ENCODE data around the gene RBM24.

The RBM24 gene

GRCh38 chr6:17336425-17336824 lies 55.3 kb downstream of the RBM24 start:
- no peaks in the 10 kb centered on the region for H3K27me3 ChIP-seq (replicated peaks; ENCODE audit: control insufficient read depth, insufficient read depth, low read length, poor library complexity, severe bottlenecking)
- no peak overlapping the region for H3K27ac ChIP-seq (ENCODE audit: insufficient read depth, low read length, poor library complexity, severe bottlenecking)
- no peaks in the 10 kb centered on the region for H3K9me3 ChIP-seq (ENCODE audit: control insufficient read depth, low read length)
- H3K36me3 ChIP-seq (ENCODE audit: control insufficient read depth, insufficient read depth, low read length), result no peaks in the 10 kb centered on the region
- H3K4me3 ChIP-seq (ENCODE audit: insufficient read depth, low read depth, low read length, poor library complexity, severe bottlenecking), result no peak overlapping the region
- no peak for DNase-seq
- H3K4me1 ChIP-seq (ENCODE audit: control insufficient read depth, insufficient read depth, low read length, poor library complexity, severe bottlenecking), result no peaks in the 10 kb centered on the region

- Histone ChIP-seq H3K4me1 (ENCODE audit: control insufficient read depth, insufficient read depth, low read length, poor library complexity, severe bottlenecking) (no peaks in the 10 kb centered on the region), H3K4me3 (ENCODE audit: insufficient read depth, low read depth, low read length, poor library complexity, severe bottlenecking) (no peak overlapping the region), H3K27me3 (replicated peaks; ENCODE audit: control insufficient read depth, insufficient read depth, low read length, poor library complexity, severe bottlenecking) (no peaks in the 10 kb centered on the region), H3K27ac (ENCODE audit: insufficient read depth, low read length, poor library complexity, severe bottlenecking) (no peak overlapping the region), H3K36me3 (ENCODE audit: control insufficient read depth, insufficient read depth, low read length) (no peaks in the 10 kb centered on the region), H3K9me3 (ENCODE audit: control insufficient read depth, low read length) (no peaks in the 10 kb centered on the region)
- no peak for DNase-seq
Observed at GRCh38 chr6:17339308-17339670, 58.1 kb downstream of the RBM24 start.

DNA sequence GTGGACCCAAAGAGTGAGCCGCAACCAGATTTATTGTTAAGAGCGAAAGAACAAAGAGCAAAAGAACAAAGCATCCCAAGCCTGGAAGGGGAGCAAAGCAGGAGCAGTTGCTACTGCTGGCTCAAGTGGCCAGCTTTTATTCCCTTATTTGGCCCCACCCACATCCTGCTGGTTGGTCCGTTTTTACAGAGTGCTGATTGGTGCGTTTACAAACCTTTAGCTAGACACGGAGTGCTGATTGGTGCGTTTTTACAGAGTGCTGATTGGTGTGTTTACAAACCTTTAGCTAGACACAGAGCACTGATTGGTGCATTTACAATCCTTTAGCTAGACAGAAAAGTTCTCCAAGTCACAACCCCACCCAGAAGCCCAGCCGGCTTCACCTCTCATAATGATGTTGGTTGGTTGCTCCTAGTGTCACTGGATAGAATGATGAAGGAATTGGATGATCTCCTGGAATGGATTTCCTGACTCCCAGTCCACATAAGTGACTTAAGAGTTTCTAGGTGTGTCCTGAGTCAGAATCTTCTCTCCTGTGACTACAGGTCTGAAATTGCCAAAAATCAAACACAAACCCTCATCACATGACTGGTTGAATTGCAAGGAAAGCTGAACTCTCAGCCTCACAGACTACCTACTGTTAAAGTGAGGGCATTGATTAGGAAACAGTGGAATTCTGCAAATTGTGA lies 60.1 kb downstream of the RBM24 start:
- no peaks in the 10 kb centered on the region for H3K4me1 ChIP-seq (ENCODE audit: control insufficient read depth, insufficient read depth, low read length, poor library complexity, severe bottlenecking)
- no peak overlapping the region for H3K4me3 ChIP-seq (ENCODE audit: insufficient read depth, low read depth, low read length, poor library complexity, severe bottlenecking)
- H3K9me3 ChIP-seq (ENCODE audit: control insufficient read depth, low read length), result no peaks in the 10 kb centered on the region
- H3K36me3 ChIP-seq (ENCODE audit: control insufficient read depth, insufficient read depth, low read length), result no peaks in the 10 kb centered on the region
- DNase-seq, result no peak
- H3K27ac ChIP-seq (ENCODE audit: insufficient read depth, low read length, poor library complexity, severe bottlenecking), result no peak overlapping the region
- no peaks in the 10 kb centered on the region for H3K27me3 ChIP-seq (replicated peaks; ENCODE audit: control insufficient read depth, insufficient read depth, low read length, poor library complexity, severe bottlenecking)

DNA sequence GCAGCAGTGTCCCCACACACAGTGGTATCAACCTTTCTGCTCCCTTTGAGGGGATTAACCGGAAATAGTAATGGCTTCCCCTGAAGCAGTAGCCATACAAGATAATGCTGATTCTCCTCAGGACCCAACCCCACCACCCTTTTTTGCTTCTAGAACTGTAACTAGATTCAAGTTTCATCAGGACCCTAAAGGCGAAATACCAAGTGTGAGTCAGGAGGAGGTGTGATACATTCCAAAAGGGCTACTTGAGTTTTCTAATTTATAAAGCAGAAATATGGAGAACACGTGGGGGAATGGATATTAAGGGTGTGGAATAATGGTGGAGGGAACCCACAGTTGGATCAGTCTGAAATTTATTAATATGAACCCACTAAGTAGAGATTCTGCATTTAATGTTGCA lies 60.7 kb downstream of the RBM24 start:
- Histone ChIP-seq H3K27me3 (replicated peaks; ENCODE audit: control insufficient read depth, insufficient read depth, low read length, poor library complexity, severe bottlenecking) (no peaks in the 10 kb centered on the region), H3K36me3 (ENCODE audit: control insufficient read depth, insufficient read depth, low read length) (no peaks in the 10 kb centered on the region), H3K4me1 (ENCODE audit: control insufficient read depth, insufficient read depth, low read length, poor library complexity, severe bottlenecking) (no peaks in the 10 kb centered on the region), H3K9me3 (ENCODE audit: control insufficient read depth, low read length) (no peaks in the 10 kb centered on the region), H3K27ac (ENCODE audit: insufficient read depth, low read length, poor library complexity, severe bottlenecking) (no peak overlapping the region), H3K4me3 (ENCODE audit: insufficient read depth, low read depth, low read length, poor library complexity, severe bottlenecking) (no peak overlapping the region)
- no peak for DNase-seq

- H3K27me3 ChIP-seq (replicated peaks; ENCODE audit: control insufficient read depth, insufficient read depth, low read length, poor library complexity, severe bottlenecking), result no peaks in the 10 kb centered on the region
- H3K4me3 ChIP-seq (ENCODE audit: insufficient read depth, low read depth, low read length, poor library complexity, severe bottlenecking), result no peak overlapping the region
- H3K36me3 ChIP-seq (ENCODE audit: control insufficient read depth, insufficient read depth, low read length), result no peaks in the 10 kb centered on the region
- no peak overlapping the region for H3K27ac ChIP-seq (ENCODE audit: insufficient read depth, low read length, poor library complexity, severe bottlenecking)
- no peaks in the 10 kb centered on the region for H3K4me1 ChIP-seq (ENCODE audit: control insufficient read depth, insufficient read depth, low read length, poor library complexity, severe bottlenecking)
- H3K9me3 ChIP-seq (ENCODE audit: control insufficient read depth, low read length), result no peaks in the 10 kb centered on the region
- no peak for DNase-seq
Observed at GRCh38 chr6:17343215-17343614, 62.1 kb downstream of the RBM24 start.

All from effector memory CD4-positive, alpha-beta T cell (primary cell).